Astrocyte (in vitro differentiated cells and primary cell): ENCODE results near the gene DDR2. TPM values are rescaled to one million over a fixed set of nuclear protein-coding genes. Genes with fewer than 3 reads are reported as not detected.
A peak's percentile ranks its signal among the peaks of the same experiment; 100 is the strongest.

Source experiments
- DNase-seq: peaks from one replicate; pipeline ENCODE4 v3.0.0-alpha.2; 2010; ENCODE audit warnings: low read depth
- FAIRE-seq: peaks from 2 replicates; lab custom pipeline; 2011; peaks lifted over from hg19 to GRCh38; lab: Jason Lieb, UNC
- H2AFZ ChIP-seq: 2 replicates; pipeline ENCODE4 v1.6.0; 2012; ENCODE audit warnings: low read depth, low read length, inconsistent platforms
- H3K27ac ChIP-seq: 2 replicates; pipeline ENCODE4 v1.5.1; 2011; ENCODE audit warnings: low read depth, low read length, inconsistent platforms
- H3K27me3 ChIP-seq: 2 replicates; pipeline ENCODE4 v1.6.0; 2011; ENCODE audit warnings: low read length, inconsistent platforms; ENCODE audit not compliant: insufficient read depth
- H3K36me3 ChIP-seq: 2 replicates; pipeline ENCODE4 v1.5.1; 2011; ENCODE audit warnings: low read length, inconsistent platforms; ENCODE audit not compliant: insufficient read depth
- H3K4me1 ChIP-seq: 2 replicates; pipeline ENCODE4 v1.5.1; 2011; ENCODE audit warnings: low read length, inconsistent platforms; ENCODE audit not compliant: insufficient read depth
- H3K4me2 ChIP-seq: 2 replicates; pipeline ENCODE4 v1.6.0; 2012; ENCODE audit warnings: low read length, inconsistent platforms
- H3K4me3 ChIP-seq: 2 replicates; pipeline ENCODE4 v1.5.1; 2011; ENCODE audit warnings: low read depth, mild to moderate bottlenecking, low read length, inconsistent platforms; ENCODE audit not compliant: insufficient read depth
- H3K79me2 ChIP-seq: 2 replicates; pipeline ENCODE4 v1.6.0; 2012; ENCODE audit warnings: mild to moderate bottlenecking, low read length, inconsistent platforms; ENCODE audit not compliant: insufficient read depth
- H3K9ac ChIP-seq: 2 replicates; pipeline ENCODE4 v1.6.0; 2012; ENCODE audit warnings: mild to moderate bottlenecking, low read length, inconsistent platforms
- H3K9me3 ChIP-seq: 2 replicates; pipeline ENCODE4 v1.5.1; 2012; ENCODE audit warnings: low read depth, mild to moderate bottlenecking, low read length, inconsistent platforms; ENCODE audit not compliant: insufficient read depth
- H4K20me1 ChIP-seq: 2 replicates; pipeline ENCODE4 v1.6.0; 2012; ENCODE audit warnings: low read length, inconsistent platforms; ENCODE audit not compliant: insufficient read depth
- H3K27ac Mint-ChIP-seq: one replicate; pipeline ENCODE4 v1.8.0; 2021; ENCODE audit warnings: mild to moderate bottlenecking, mixed read lengths; ENCODE audit not compliant: unreplicated experiment
- H3K27me3 Mint-ChIP-seq: one replicate; pipeline ENCODE4 v1.8.0; 2021; ENCODE audit warnings: low read depth, mixed read lengths; ENCODE audit not compliant: unreplicated experiment
- H3K36me3 Mint-ChIP-seq: one replicate; pipeline ENCODE4 v1.8.0; 2021; ENCODE audit warnings: low read depth, mixed read lengths; ENCODE audit not compliant: unreplicated experiment
- H3K4me1 Mint-ChIP-seq: one replicate; pipeline ENCODE4 v1.8.0; 2021; ENCODE audit warnings: low read depth, mixed read lengths; ENCODE audit not compliant: unreplicated experiment
- H3K4me3 Mint-ChIP-seq: one replicate; pipeline ENCODE4 v1.8.0; 2021; ENCODE audit warnings: mild to moderate bottlenecking, moderate library complexity, mixed read lengths; ENCODE audit not compliant: unreplicated experiment
- H3K9me3 Mint-ChIP-seq: one replicate; pipeline ENCODE4 v1.8.0; 2021; ENCODE audit warnings: mild to moderate bottlenecking, mixed read lengths; ENCODE audit not compliant: unreplicated experiment
- CTCF ChIP-seq: IDR thresholded peaks from 2 replicates; pipeline ENCODE4 v1.5.1; 2011; ENCODE audit warnings: low read depth, mild to moderate bottlenecking, inconsistent platforms, low read length, moderate library complexity; ENCODE audit not compliant: insufficient read depth
- EZH2 ChIP-seq: IDR thresholded peaks from 2 replicates; pipeline ENCODE4 v1.6.1; 2012; ENCODE audit warnings: mild to moderate bottlenecking, low read length, inconsistent platforms; ENCODE audit not compliant: insufficient read depth
- total RNA-seq: library from RNA; stranded (reverse); gene quantifications from 2 replicates; pipeline ENCODE4 v1.2.1, GENCODE V29; 2021

DDR2 gene
- total RNA-seq, 1 donor from 2014 or later, result 15.3 TPM

- Histone ChIP-seq H3K36me3 (peaks cover 21% of the 10 kb centered on the region), H3K9ac (no peak overlapping the region), H3K27ac (no peak overlapping the region), H3K9me3 (no peaks in the 10 kb centered on the region), H2AFZ (no peak overlapping the region), H3K79me2 (no peaks in the 10 kb centered on the region), H3K4me2 (no peak overlapping the region), H3K4me3 (no peak overlapping the region), H4K20me1 (no peaks in the 10 kb centered on the region), H3K4me1 (no peaks in the 10 kb centered on the region), H3K27me3 (no peaks in the 10 kb centered on the region)
- Mint-ChIP-seq H3K4me1 (peaks cover 5% of the 10 kb centered on the region), H3K27ac (no peak overlapping the region), H3K9me3 (no peaks in the 10 kb centered on the region), H3K27me3 (no peaks in the 10 kb centered on the region), H3K4me3 (no peak overlapping the region), H3K36me3 (peaks cover 27% of the 10 kb centered on the region)
- DNase-seq, result peak; percentile 70
- TF ChIP-seq EZH2 (no peak), CTCF (no peak)
- FAIRE-seq, result no peak
Measured at GRCh38 chr1:162757476-162757875, 125.2 kb downstream of the DDR2 start.

DNA sequence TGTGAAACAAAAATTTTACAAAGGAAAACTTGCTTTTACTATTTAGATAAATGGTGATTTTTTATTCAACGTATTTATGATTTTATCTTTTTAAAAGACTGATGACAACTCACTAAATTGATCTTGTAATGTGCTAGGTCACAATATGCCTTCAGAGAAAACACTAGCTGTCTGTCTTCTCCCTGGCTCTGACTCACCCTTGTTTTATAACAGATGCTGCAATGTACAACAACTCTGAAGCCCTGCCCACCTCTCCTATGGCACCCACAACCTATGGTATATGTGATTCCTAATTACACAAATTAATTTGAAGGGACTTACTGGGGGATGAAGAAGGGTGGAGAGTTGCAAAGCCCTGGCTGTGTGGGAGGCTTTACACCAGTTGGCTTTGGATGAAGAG is 133.5 kb downstream of the DDR2 start:
- Histone ChIP-seq H3K9ac (no peak overlapping the region), H4K20me1 (no peaks in the 10 kb centered on the region), H3K27ac (no peak overlapping the region), H3K4me2 (no peak overlapping the region), H3K79me2 (no peaks in the 10 kb centered on the region), H3K27me3 (no peaks in the 10 kb centered on the region), H2AFZ (no peak overlapping the region), H3K4me3 (no peak overlapping the region), H3K9me3 (no peaks in the 10 kb centered on the region), H3K36me3 (peaks cover 6% of the 10 kb centered on the region), H3K4me1 (no peaks in the 10 kb centered on the region)
- Mint-ChIP-seq H3K27ac (no peak overlapping the region), H3K36me3 (peaks cover 28% of the 10 kb centered on the region), H3K4me3 (no peak overlapping the region), H3K4me1 (no peaks in the 10 kb centered on the region), H3K27me3 (peaks cover 2% of the 10 kb centered on the region), H3K9me3 (no peaks in the 10 kb centered on the region)
- DNase-seq, result no peak
- TF ChIP-seq EZH2 (no peak), CTCF (no peak)
- no peak for FAIRE-seq

DNA sequence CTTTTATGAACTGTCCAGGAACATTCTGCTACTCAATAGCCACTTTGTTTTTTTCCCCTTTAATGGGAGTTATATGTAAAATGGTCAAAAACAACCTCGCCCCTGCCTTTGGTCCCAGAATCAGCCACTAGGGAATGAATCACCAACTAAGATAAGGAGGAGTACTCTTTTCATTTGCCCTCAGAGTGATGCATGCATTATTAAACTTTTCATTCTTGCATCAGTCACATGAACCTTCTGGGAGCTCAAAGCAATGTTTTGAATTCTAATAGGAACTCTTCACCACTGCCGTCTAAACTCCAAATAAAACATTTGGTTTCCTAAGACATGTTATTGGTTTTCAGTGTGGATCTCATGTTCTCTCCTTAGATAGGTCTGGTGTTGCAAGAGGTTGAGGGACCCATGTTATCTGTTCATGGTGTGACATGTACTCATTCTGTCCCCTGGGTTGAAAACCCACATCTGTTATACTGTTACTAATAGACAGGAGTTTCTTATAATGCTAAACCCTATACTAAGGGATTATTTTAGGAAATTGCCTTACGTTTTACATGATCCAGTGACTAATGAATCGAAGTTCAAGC is 140.4 kb downstream of the DDR2 start:
- Histone ChIP-seq H3K36me3 (peaks cover 13% of the 10 kb centered on the region), H3K4me1 (no peaks in the 10 kb centered on the region), H3K4me3 (no peak overlapping the region), H3K27ac (no peak overlapping the region), H3K9ac (no peak overlapping the region), H3K79me2 (no peaks in the 10 kb centered on the region), H2AFZ (no peak overlapping the region), H3K9me3 (no peaks in the 10 kb centered on the region), H3K27me3 (no peaks in the 10 kb centered on the region), H4K20me1 (no peaks in the 10 kb centered on the region), H3K4me2 (no peak overlapping the region)
- FAIRE-seq (no peak), DNase-seq (no peak)
- H3K27me3 Mint-ChIP-seq, result peaks cover 2% of the 10 kb centered on the region
- H3K4me3 Mint-ChIP-seq, result no peak overlapping the region
- TF ChIP-seq CTCF, result no peak
- TF ChIP-seq EZH2, result no peak
- H3K4me1 Mint-ChIP-seq, result no peaks in the 10 kb centered on the region
- H3K27ac Mint-ChIP-seq, result no peak overlapping the region
- H3K36me3 Mint-ChIP-seq, result peaks cover 29% of the 10 kb centered on the region
- no peaks in the 10 kb centered on the region for H3K9me3 Mint-ChIP-seq
